Endometrium (tissue), 2 donors: ENCODE measurements around the gene BHLHE41.

Experiments used
- FAIRE-seq: peaks from 2 replicates; lab custom pipeline; 2012; peaks lifted over from hg19 to GRCh38; lab: Jason Lieb, UNC
- donor health status: control.
- donor health status: control.

BHLHE41 gene

GRCh38 chr12:26113853-26114719, 10.8 kb downstream of the BHLHE41 start:
- peak; percentile 87 for FAIRE-seq

DNA sequence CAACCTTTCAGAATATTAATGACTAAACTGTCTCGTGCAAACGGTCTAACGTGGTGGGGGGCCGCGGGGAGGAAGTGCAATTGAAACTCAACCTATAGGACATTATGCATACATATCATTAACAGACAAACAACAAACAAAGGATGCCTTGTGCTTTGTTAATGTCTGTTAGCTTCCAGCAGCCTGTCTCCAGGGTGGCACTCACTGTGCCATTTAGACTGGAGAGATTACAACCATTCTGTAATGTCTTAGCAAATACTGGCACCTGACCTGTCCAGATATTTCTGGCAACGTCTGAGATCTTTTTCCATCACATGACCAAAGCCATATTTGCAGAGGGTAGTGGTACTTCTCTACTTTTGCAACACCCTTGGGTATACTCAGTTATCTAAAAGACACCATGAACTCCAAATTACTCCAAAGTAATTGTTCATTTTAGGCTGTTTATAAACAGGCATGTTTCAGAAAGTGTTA, 11.6 kb downstream of the BHLHE41 start:
- no peak for FAIRE-seq

DNA sequence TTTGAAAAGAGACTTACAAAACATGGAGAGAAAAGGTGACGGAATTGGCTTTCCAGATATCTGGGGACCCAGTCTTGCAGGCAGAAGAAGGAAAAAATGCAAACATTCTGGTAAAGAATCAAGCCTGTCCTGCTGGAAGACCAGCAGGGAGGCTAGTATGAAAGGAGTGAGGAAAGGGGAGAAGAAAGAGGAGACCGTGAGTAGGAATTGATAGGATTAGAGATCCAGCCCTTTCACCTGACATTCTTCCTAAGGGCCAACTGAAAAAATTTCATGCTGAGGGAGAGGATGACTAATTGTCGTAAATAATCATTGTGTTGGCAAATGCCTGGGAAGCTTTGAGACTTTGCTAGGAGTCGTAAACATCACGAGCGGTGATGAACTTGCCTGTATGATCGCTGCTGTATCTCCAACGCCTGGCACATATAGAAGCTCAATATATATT, 12.1 kb downstream of the BHLHE41 start:
- FAIRE-seq, result no peak

- no peak for FAIRE-seq
These were observed 12.6 kb downstream of the BHLHE41 start for GRCh38 chr12:26112232-26112631.

DNA sequence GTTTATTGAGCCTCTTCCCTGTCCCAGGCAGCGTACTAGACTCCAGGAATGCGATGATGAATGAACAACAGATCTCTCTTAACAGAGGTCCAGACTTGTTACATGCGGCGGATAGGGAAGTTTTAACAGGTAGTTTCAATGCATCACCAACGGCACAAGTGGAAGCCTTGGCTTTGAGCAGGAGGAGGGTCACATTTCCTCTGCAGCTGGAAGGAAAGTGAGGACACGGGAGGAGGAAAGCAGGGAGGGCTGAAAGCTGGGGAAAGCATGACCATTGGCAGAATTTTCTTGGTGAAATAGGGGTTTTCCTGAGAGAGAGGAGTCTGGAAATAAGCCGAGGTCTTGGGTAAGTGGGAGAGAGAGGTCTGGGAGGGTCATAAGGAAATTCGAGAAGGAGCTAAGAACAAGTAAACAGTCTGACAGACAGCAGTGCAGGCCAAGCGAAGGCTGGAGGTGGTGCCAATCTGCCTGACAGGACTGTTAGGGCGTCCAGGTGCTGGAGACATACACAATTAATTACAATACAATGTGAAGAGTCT, 15.4 kb downstream of the BHLHE41 start:
- FAIRE-seq, result no peak

GRCh38 chr12:26108915-26109314, 15.9 kb downstream of the BHLHE41 start:
- FAIRE-seq, result no peak

GRCh38 chr12:26106347-26106746, 18.5 kb downstream of the BHLHE41 start:
- no peak for FAIRE-seq

DNA sequence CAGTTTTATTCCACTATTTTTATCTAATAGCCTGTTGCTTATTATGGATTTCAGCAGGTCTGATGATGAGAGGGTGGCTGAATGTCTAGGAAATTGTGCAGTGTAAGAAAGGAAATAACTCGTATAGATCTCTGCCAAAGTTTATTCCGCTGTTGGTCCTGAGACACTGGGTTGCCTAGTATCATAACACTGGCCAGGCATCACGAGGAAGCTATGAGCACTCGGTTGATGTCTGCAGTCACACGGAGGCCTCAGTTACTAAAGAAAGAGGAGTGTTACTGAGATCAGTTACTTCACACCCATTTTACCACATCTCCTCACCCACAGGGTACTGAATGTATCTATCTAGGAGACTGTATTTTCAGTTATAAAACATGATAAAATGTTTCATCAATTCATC, 21.9 kb downstream of the BHLHE41 start:
- no peak for FAIRE-seq

GRCh38 chr12:26101763-26102162, 23.1 kb downstream of the BHLHE41 start:
- no peak for FAIRE-seq

DNA sequence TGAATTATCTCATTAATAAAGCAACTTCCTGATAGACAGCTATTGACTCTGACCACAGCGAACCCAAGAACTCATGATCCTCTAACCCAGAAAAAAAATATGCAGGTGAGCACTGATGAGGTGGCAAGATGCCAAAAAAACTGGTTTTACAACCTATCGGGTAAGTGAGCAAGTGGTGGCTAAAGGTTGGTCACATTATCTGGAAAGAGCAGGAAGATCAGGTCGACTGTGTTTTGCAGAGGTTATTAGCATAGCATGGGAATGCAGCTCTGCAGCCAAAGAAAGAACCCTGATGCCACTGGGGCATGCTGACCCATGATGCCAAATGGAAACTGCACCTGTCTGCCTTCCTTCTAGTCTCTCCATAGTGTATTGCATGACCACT, 23.5 kb downstream of the BHLHE41 start:
- no peak for FAIRE-seq

DNA sequence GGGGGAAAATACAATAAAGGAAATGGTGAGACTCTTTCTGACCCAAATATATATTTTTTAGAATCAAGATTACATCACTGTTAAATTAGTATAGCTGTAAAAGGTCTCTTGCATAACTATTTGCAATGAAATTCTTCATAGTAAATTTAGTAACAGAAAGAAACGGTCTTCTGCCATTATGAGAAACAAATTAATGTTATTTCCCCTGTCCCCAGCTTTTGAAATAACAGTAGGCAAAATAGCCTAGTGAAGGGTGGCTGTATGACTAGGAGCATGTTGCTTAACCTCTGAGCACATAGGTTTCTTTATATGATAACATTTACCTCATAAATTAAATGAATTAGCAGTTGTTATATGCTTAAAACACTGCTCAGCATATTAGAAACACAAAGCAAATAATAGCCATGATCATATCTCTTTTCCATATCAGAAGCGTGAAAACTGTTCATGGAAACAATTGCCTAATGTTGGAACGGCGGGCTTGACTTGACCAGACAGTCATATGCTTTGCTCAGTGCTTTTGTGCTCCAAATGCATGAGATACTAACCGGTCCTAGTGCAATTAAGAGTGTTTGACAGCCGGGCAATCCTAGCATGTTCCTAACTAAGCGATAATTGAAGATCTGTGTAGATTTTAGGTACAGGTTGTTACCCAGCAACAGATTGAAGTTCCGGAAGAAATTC, 24.0 kb downstream of the BHLHE41 start:
- FAIRE-seq, result no peak

- FAIRE-seq, result peak; percentile 90
These were observed 27.6 kb downstream of the BHLHE41 start for GRCh38 chr12:26097046-26097878.

GRCh38 chr12:26096036-26096435, 28.8 kb downstream of the BHLHE41 start:
- no peak for FAIRE-seq

DNA sequence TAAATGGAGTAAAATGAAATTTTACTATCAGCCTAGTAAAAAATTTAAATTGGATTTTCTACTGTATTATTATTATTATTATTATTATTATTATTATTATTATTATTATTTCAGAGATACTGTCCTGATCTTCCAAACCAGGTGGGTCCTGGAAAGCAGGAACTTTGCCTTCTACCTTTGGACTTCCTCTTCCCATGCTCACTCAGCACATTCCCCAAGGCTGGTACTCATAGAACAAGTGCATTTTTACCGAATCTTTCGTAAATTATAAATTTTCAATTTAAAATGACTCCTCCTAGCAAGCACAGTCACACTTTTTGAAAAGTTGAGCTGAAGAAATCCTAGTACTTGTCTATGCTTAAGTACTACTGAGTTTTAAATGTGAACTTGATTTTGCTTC, 29.7 kb downstream of the BHLHE41 start:
- FAIRE-seq, result no peak

DNA sequence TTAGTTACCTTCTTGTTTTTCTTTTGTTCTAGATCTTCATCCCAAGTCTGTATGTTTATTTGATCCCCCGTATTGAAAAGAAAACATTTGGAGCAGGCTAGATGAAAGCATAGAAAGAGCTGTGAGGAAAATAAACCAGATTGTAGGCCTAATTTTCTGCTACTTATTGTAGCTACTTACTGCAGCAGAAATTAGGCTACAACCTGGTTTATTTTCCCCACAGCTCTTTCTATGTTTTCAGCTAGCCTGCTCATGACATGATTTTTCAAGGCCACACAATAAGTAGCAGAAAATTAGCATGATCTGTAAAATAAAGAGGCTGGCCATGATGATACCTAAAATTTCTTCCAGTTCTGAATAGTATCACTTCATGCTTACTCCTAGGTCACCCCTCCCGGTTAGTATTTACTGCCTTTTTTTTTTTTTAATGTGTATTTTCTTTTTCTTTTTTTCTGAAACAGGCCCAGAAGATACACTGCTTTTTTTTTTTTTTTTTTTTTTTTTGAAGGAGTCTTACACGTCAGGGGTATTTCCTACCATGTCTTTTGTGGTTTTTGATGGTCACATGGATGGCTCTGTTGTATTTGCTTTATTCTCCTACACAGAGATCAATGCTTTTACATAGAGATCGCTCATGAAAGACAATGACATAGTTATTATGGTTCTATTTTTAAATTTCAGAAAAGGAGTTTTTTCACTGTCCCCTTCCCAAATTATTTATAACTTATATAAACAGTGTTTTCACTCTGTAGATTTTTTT, 32.3 kb downstream of the BHLHE41 start:
- no peak for FAIRE-seq

GRCh38 chr12:26091822-26092221, 33.0 kb downstream of the BHLHE41 start:
- FAIRE-seq, result no peak

GRCh38 chr12:26090836-26091510, 33.9 kb downstream of the BHLHE41 start:
- FAIRE-seq, result no peak

- FAIRE-seq, result no peak
These were observed 35.8 kb downstream of the BHLHE41 start for GRCh38 chr12:26088998-26089397.

GRCh38 chr12:26086936-26087335, 37.9 kb downstream of the BHLHE41 start:
- FAIRE-seq, result no peak

- FAIRE-seq, result no peak
These were observed 43.9 kb downstream of the BHLHE41 start for GRCh38 chr12:26080911-26081310.
